OCI-LY7 (cell line): ENCODE results near the gene CERK. TPM values are rescaled to one million over a fixed set of nuclear protein-coding genes. Genes with fewer than 3 reads are reported as not detected.

Experiments
- BruUV-seq: library from RNA; stranded (reverse); fragments of 400-500 nt; replicated peaks from 2 replicates; lab custom pipeline; 2021; lab: Mats Ljungman, UMichigan
- CTCF ChIA-PET: fragments of 300-600 bp; sonication (Branson Sonifier 250); formaldehyde crosslinking; loops from one replicate; lab custom pipeline; 2022; ENCODE audit warnings: antibody characterized with exemption; ENCODE audit not compliant: unreplicated experiment; lab: Charles Lee
- POLR2A ChIA-PET: fragments of 300-600 bp; sonication (Branson Sonifier 250); formaldehyde crosslinking; loops from one replicate; lab custom pipeline; 2022; ENCODE audit warnings: antibody characterized with exemption; lab: Charles Lee
- DNase-seq: peaks from one replicate; pipeline ENCODE4 v3.0.0-alpha.2; 2015; ENCODE audit warnings: low spot score
- H2AFZ ChIP-seq: fragments of 200-600 bp; sonication (generic), shearing (Covaris generic); 2 replicates; pipeline ENCODE4 v1.6.1; 2014; ENCODE audit warnings: mild to moderate bottlenecking, antibody characterized with exemption, low read length, moderate library complexity
- H3K27ac ChIP-seq: fragments of 200-600 bp; sonication (generic); 2 replicates; pipeline ENCODE4 v1.5.1; 2014; ENCODE audit warnings: mixed run types, low read depth, mild to moderate bottlenecking, moderate library complexity, low read length, inconsistent platforms; ENCODE audit not compliant: poor library complexity, severe bottlenecking
- H3K36me3 ChIP-seq: fragments of 200-600 bp; sonication (generic); 2 replicates; pipeline ENCODE4 v1.6.1; 2014; ENCODE audit warnings: mild to moderate bottlenecking, antibody characterized with exemption, low read length, moderate library complexity, mixed read lengths; ENCODE audit not compliant: insufficient read depth
- H3K4me1 ChIP-seq: fragments of 200-600 bp; sonication (generic); 2 replicates; pipeline ENCODE4 v1.5.1; 2014; ENCODE audit warnings: mild to moderate bottlenecking, low read length; ENCODE audit not compliant: insufficient read depth, poor library complexity, severe bottlenecking
- H3K4me2 ChIP-seq: fragments of 200-600 bp; sonication (generic); 2 replicates; pipeline ENCODE4 v1.6.1; 2014; ENCODE audit warnings: mild to moderate bottlenecking, low read length
- H3K4me3 ChIP-seq: fragments of 200-600 bp; sonication (generic); 2 replicates; pipeline ENCODE4 v1.5.1; 2014; ENCODE audit warnings: mild to moderate bottlenecking, low read depth, low read length; ENCODE audit not compliant: poor library complexity, severe bottlenecking
- H3K79me2 ChIP-seq: fragments of 200-600 bp; sonication (generic); 2 replicates; pipeline ENCODE4 v1.6.1; 2016; ENCODE audit warnings: low read depth, mild to moderate bottlenecking, low read length, moderate library complexity, mixed read lengths; ENCODE audit not compliant: insufficient read depth
- H3K9me2 ChIP-seq: fragments of 200-600 bp; sonication (generic); 2 replicates; pipeline ENCODE4 v1.6.1; 2016; ENCODE audit warnings: mild to moderate bottlenecking, low read length, mixed read lengths; ENCODE audit not compliant: insufficient read depth
- H3K9me3 ChIP-seq: fragments of 200-600 bp; sonication (generic); 2 replicates; pipeline ENCODE4 v1.6.1; 2014; ENCODE audit warnings: mild to moderate bottlenecking, mixed run types, low read length, mixed read lengths
- H4K20me1 ChIP-seq: fragments of 200-600 bp; sonication (generic); 2 replicates; pipeline ENCODE4 v1.6.1; 2014; ENCODE audit warnings: mild to moderate bottlenecking, antibody characterized with exemption, low read length, moderate library complexity, mixed read lengths; ENCODE audit not compliant: insufficient read depth
- CTCF ChIP-seq: fragments of 200-600 bp; sonication (generic); conservative IDR thresholded peaks from 2 replicates; pipeline ENCODE4 v1.5.1; 2014; ENCODE audit warnings: mild to moderate bottlenecking, antibody characterized with exemption, low read length, moderate library complexity, mixed read lengths
- EZH2phosphoT487 ChIP-seq: fragments of 200-600 bp; sonication (generic); IDR thresholded peaks from 2 replicates; pipeline ENCODE4 v1.6.1; 2018; ENCODE audit warnings: low read depth, borderline replicate concordance, mild to moderate bottlenecking, mixed run types, antibody characterized with exemption, low read length, moderate library complexity, mixed read lengths
- intact Hi-C: fragments of 100-400 bp; cut with micrococcal nuclease; formaldehyde crosslinking; loops from one replicate; pipeline ENCODE4 v1.10.0; 2022; ENCODE audit not compliant: unreplicated experiment
- total RNA-seq, 2 experiments: library from RNA; depleted of rRNA in 1 of 2; stranded (reverse); fragments of >200 nt in 1 of 2; shearing (Covaris generic) in 1 of 2; gene quantifications; 2 replicates each; pipeline ENCODE4 v1.2.3, GENCODE V29; 2014 to 2022

The CERK gene
- total RNA-seq, 2 experiments from 2014 or later, result 36.6 to 48.1 TPM

- no peak for DNase-seq
- peaks cover 4% of the 10 kb centered on the region; the same call in 1 of the 2 replicates for H3K79me2 ChIP-seq
- TF ChIP-seq CTCF (no peak), EZH2phosphoT487 (no peak)
- H3K9me3 ChIP-seq, result no peaks in the 10 kb centered on the region
- H2AFZ ChIP-seq, result no peak overlapping the region
- intact Hi-C loops, result no loop called here
- H3K9me2 ChIP-seq, result no peaks in the 10 kb centered on the region
- H3K27ac ChIP-seq, result no peak overlapping the region
- ChIA-PET CTCF (no interaction called here), POLR2A (no interaction called here)
- H3K36me3 ChIP-seq, result no peaks in the 10 kb centered on the region
- no peaks in the 10 kb centered on the region for H4K20me1 ChIP-seq
- no peak overlapping the region for H3K4me3 ChIP-seq
- no TSS peak for BruUV-seq
- peaks cover 14% of the 10 kb centered on the region for H3K4me1 ChIP-seq
- no peak overlapping the region for H3K4me2 ChIP-seq
Measured at GRCh38 chr22:46741974-46742519, 4.0 kb upstream of the CERK start.

GRCh38 chr22:46740910-46741780, 3.1 kb upstream of the CERK start:
- no peak overlapping the region for H3K4me2 ChIP-seq
- no peak overlapping the region for H3K27ac ChIP-seq
- no peaks in the 10 kb centered on the region for H3K9me2 ChIP-seq
- no peaks in the 10 kb centered on the region for H3K36me3 ChIP-seq
- H2AFZ ChIP-seq, result no peak overlapping the region
- POLR2A ChIA-PET, result interaction anchor here (0.5 kb wide), 1 partner anchor 21 kb away, joined by 3 read pairs; the partner anchor contains the start of gene TBC1D22A
- no TSS peak for BruUV-seq
- CTCF ChIA-PET, result interaction anchor here (0.5 kb wide), 1 partner anchor 22 kb away, joined by 4 read pairs; no protein-coding TSS in a partner anchor
- no peaks in the 10 kb centered on the region for H3K9me3 ChIP-seq
- DNase-seq, result no peak
- TF ChIP-seq CTCF (no peak), EZH2phosphoT487 (no peak)
- H3K4me1 ChIP-seq, result peaks cover 23% of the 10 kb centered on the region
- peaks cover 13% of the 10 kb centered on the region; the same call in 1 of the 2 replicates for H3K79me2 ChIP-seq
- no peak overlapping the region for H3K4me3 ChIP-seq
- intact Hi-C loops, result no loop called here
- H4K20me1 ChIP-seq, result peaks cover 9% of the 10 kb centered on the region; the same call in 1 of the 2 replicates
